ENCODE measurements around the gene ADAMTS15.

GRCh38 chr11:130471731-130472433 is 23.4 kb downstream of the ADAMTS15 start:
- TF ChIP-seq POLR2A (IDR thresholded peaks at IDR 0.05; ENCODE audit: low read length) (no peak), GATA1 (IDR thresholded peaks at IDR 0.05; ENCODE audit: low read depth, low read length) (no peak)
